Epithelial cell of prostate (primary cell): ENCODE data around the gene CLC.

Experiments used
- DNase-seq: peaks from one replicate; pipeline ENCODE4 v3.0.0-alpha.2; 2011; ENCODE audit warnings: low read depth, low spot score
- H3K27ac ChIP-seq: fragments of 450-650 bp; 2 replicates; pipeline ENCODE4 v1.5.1; 2017; ENCODE audit warnings: mild to moderate bottlenecking

The CLC gene

GRCh38 chr19:39684267-39684666, 53.6 kb downstream of the CLC start:
- H3K27ac ChIP-seq, result no peak overlapping the region
- DNase-seq, result no peak

GRCh38 chr19:39681416-39681815, 56.4 kb downstream of the CLC start:
- no peak overlapping the region for H3K27ac ChIP-seq
- no peak for DNase-seq
